ENCODE results near the gene LDLRAD4.

DNA sequence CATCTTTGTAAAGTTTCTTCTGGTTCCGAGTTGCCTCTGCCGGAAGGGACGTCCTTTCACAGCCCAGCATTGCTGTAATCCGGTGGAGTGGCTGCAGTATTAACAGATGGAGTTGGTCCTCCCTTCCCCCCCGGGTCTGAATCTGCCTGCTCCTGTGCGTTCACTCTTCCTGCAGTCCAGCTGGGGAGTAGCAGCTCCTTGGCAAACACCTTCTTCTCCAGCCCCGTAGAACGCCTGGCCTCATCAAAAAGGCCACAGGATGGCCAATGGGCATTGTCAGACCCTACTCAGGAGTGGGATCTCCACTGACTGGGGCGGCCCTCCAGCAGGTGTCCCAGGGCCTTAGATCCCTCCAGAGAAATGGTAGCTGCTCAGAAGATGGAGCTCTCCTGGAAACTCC is 273.8 kb downstream of the LDLRAD4 start:
- TF ChIP-seq POLR2A (IDR thresholded peaks at IDR 0.05) = no peak
- TF ChIP-seq, protein P1, sequence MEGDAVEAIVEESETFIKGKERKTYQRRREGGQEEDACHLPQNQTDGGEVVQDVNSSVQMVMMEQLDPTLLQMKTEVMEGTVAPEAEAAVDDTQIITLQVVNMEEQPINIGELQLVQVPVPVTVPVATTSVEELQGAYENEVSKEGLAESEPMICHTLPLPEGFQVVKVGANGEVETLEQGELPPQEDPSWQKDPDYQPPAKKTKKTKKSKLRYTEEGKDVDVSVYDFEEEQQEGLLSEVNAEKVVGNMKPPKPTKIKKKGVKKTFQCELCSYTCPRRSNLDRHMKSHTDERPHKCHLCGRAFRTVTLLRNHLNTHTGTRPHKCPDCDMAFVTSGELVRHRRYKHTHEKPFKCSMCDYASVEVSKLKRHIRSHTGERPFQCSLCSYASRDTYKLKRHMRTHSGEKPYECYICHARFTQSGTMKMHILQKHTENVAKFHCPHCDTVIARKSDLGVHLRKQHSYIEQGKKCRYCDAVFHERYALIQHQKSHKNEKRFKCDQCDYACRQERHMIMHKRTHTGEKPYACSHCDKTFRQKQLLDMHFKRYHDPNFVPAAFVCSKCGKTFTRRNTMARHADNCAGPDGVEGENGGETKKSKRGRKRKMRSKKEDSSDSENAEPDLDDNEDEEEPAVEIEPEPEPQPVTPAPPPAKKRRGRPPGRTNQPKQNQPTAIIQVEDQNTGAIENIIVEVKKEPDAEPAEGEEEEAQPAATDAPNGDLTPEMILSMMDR (IDR thresholded peaks at IDR 0.05) = no peak
